GM12878 (cell line): ENCODE results near the gene SPTLC3. TPM values are rescaled to one million over a fixed set of nuclear protein-coding genes. Genes with fewer than 3 reads are reported as not detected.

ENCODE experiments used
- ATAC-seq: fragments of 200-7000 bp; cut with Tn5 transposase; 3 replicates; pipeline ENCODE4 v1.9.1; 2020; ENCODE audit warnings: mild to moderate bottlenecking, moderate library complexity
- BruUV-seq: library from RNA; stranded (reverse); fragments of 400-500 nt; replicated peaks from 2 replicates; lab custom pipeline; 2021; lab: Mats Ljungman, UMichigan
- CTCF ChIA-PET: fragments of 300-600 bp; sonication (Branson Sonifier 250); formaldehyde crosslinking; extraction: SDS; loops from one replicate; lab custom pipeline; 2021; ENCODE audit warnings: inconsistent platforms; lab: Yijun Ruan, JAX
- POLR2A ChIA-PET: fragments of 350-600 bp; formaldehyde crosslinking; extraction: SDS; loops from one replicate; lab custom pipeline; 2021; ENCODE audit warnings: inconsistent platforms; lab: Charles Lee
- RAD21 ChIA-PET: fragments of 300-600 bp; sonication (Branson Sonifier 250); formaldehyde crosslinking; loops from one replicate; lab custom pipeline; 2023; ENCODE audit warnings: antibody characterized with exemption; ENCODE audit not compliant: unreplicated experiment; lab: Charles Lee
- SMC1A ChIA-PET: fragments of 300-600 bp; sonication (Branson Sonifier 250); formaldehyde crosslinking; loops from one replicate; lab custom pipeline; 2023; ENCODE audit not compliant: unreplicated experiment, uncharacterized antibody; lab: Charles Lee
- DNase-seq: peaks from one replicate; pipeline ENCODE4 v3.0.0-alpha.2; 2011; ENCODE audit warnings: low read depth, low spot score
- FAIRE-seq: peaks from 3 replicates; lab custom pipeline; 2011; peaks lifted over from hg19 to GRCh38; lab: Jason Lieb, UNC
- H2AFZ ChIP-seq: 2 replicates; pipeline ENCODE4 v1.6.0; 2011; ENCODE audit warnings: low read depth, low read length, control low read depth; ENCODE audit not compliant: control insufficient read depth
- H3K27ac ChIP-seq: 2 replicates; pipeline ENCODE4 v1.5.1; 2011; ENCODE audit warnings: control low read depth; ENCODE audit not compliant: control insufficient read depth, insufficient read depth
- H3K27me3 ChIP-seq, 2 experiments: replicated peaks in 1 of 2; 2 replicates each; pipeline versions ENCODE4 v1.6.0 to v1.6.1; 2011; ENCODE audit warnings: low read length in 1 of 2; ENCODE audit not compliant: control insufficient read depth in 2 of 2, insufficient read depth in 2 of 2
- H3K36me3 ChIP-seq, 2 experiments: 2 replicates each; pipeline ENCODE4 v1.5.1; 2011; ENCODE audit warnings: low read length in 1 of 2; ENCODE audit not compliant: control insufficient read depth in 2 of 2, insufficient read depth in 2 of 2
- H3K4me1 ChIP-seq: 2 replicates; pipeline ENCODE4 v1.6.1; 2011; ENCODE audit warnings: mild to moderate bottlenecking, low read length, moderate library complexity, mixed read lengths; ENCODE audit not compliant: control insufficient read depth, insufficient read depth
- H3K4me2 ChIP-seq: 2 replicates; pipeline ENCODE4 v1.6.0; 2011; ENCODE audit warnings: control low read depth; ENCODE audit not compliant: control insufficient read depth, insufficient read depth
- H3K4me3 ChIP-seq: fragments of 200-600 bp; sonication (generic); 2 replicates; pipeline ENCODE4 v1.5.1; 2016
- H3K79me2 ChIP-seq: 2 replicates; pipeline ENCODE4 v1.6.0; 2011; ENCODE audit warnings: low read length; ENCODE audit not compliant: control insufficient read depth, insufficient read depth
- H3K9ac ChIP-seq: 2 replicates; pipeline ENCODE4 v1.8.0; 2011; ENCODE audit warnings: low read length, control low read depth, mixed read lengths; ENCODE audit not compliant: control insufficient read depth, insufficient read depth
- H3K9me3 ChIP-seq: replicated peaks from 3 replicates; pipeline ENCODE4 v1.5.1; 2011; ENCODE audit warnings: mild to moderate bottlenecking, low read length; ENCODE audit not compliant: control insufficient read depth, insufficient read depth
- H4K20me1 ChIP-seq: 2 replicates; pipeline ENCODE4 v1.6.0; 2011; ENCODE audit not compliant: control insufficient read depth, insufficient read depth
- ATF7 ChIP-seq: fragments of 450-650 bp; IDR thresholded peaks from 2 replicates; pipeline ENCODE4 v1.6.1; 2016; ENCODE audit warnings: low read depth, mild to moderate bottlenecking
- CBFB ChIP-seq: IDR thresholded peaks from 2 replicates; pipeline ENCODE4 v1.6.1; 2016; ENCODE audit warnings: antibody characterized with exemption, low read depth
- E2F8 ChIP-seq: fragments of 450-650 bp; IDR thresholded peaks from 2 replicates; pipeline ENCODE4 v1.6.1; 2018; ENCODE audit warnings: mild to moderate bottlenecking, low read depth, moderate library complexity; ENCODE audit not compliant: partially characterized antibody
- HDAC2 ChIP-seq: fragments of 200-600 bp; sonication (generic); IDR thresholded peaks from 2 replicates; pipeline ENCODE4 v1.6.1; 2017
- MTA2 ChIP-seq: fragments of 450-650 bp; IDR thresholded peaks from 2 replicates; pipeline ENCODE4 v1.6.1; 2016; ENCODE audit warnings: low read depth, mild to moderate bottlenecking, moderate library complexity
- MYB ChIP-seq: fragments of 150-350 bp; IDR thresholded peaks from 2 replicates; pipeline ENCODE4 v1.6.1; 2014; ENCODE audit warnings: mild to moderate bottlenecking, low read depth, low read length, borderline replicate concordance
- RAD21 ChIP-seq: IDR thresholded peaks from 2 replicates; pipeline ENCODE4 v1.6.1; 2011; ENCODE audit warnings: mild to moderate bottlenecking, low read depth, low read length, moderate library complexity; ENCODE audit not compliant: insufficient read depth
- RELA ChIP-seq: fragments of 450-650 bp; IDR thresholded peaks from 2 replicates; pipeline ENCODE4 v1.8.0; 2014; ENCODE audit warnings: borderline replicate concordance; ENCODE audit not compliant: partially characterized antibody
- SRF ChIP-seq, 2 experiments: IDR thresholded peaks; 2 replicates each; pipeline ENCODE4 v1.6.1; 2011; ENCODE audit warnings: low read depth in 2 of 2, low read length in 2 of 2, mild to moderate bottlenecking in 1 of 2, moderate library complexity in 1 of 2
- WGBS: methylation state at CpG from one replicate; pipeline ENCODE4 v1.1.6; 2016; ENCODE audit warnings: low lambda C conversion rate; ENCODE audit not compliant: insufficient replicate concordance, insufficient coverage; ENCODE audit errors: missing lambda C conversion rate; 5-methylcytosine and 5-hydroxymethylcytosine counted together
- in situ Hi-C: fragments of 300-500 bp; cut with MboI; formaldehyde crosslinking; loops from 9 replicates; pipeline ENCODE4 v1.14.3; 2018; ENCODE audit warnings: mixed read lengths
- intact Hi-C: fragments of 100-400 bp; cut with micrococcal nuclease; formaldehyde crosslinking; loops from one replicate; pipeline ENCODE4 v1.14.2; 2022; ENCODE audit not compliant: unreplicated experiment
- polyA plus RNA-seq, 11 experiments: library from polyadenylated mRNA; depleted of rRNA in 4 of 11; unstranded in 6 of 11; stranded (reverse) in 5 of 11; fragments of >200 nt; fragmentation: Nextera tagmentation in 4 of 11; fragmentation: Illumina TruSeq in 1 of 11; extraction: Ambion mirVana in 4 of 11; extraction: Trizol in 1 of 11; gene quantifications; 1 replicate in 1 of 11; 2 replicates in 10 of 11; pipeline versions ENCODE4 v1.2.1 to v1.2.3, GENCODE V29; 2011 to 2016; ENCODE audit warnings: inconsistent platforms in 2 of 11, missing spikeins in 2 of 11, low read depth in 1 of 11
- total RNA-seq, 4 experiments: library from RNA; depleted of rRNA in 3 of 4; stranded (reverse); fragments of >200 nt in 3 of 4; fragmentation: Illumina TruSeq in 1 of 4; extraction: Trizol in 1 of 4; gene quantifications; 2 replicates each; pipeline versions ENCODE4 v1.2.1 to v1.2.3, GENCODE V29; 2013 to 2021

SPTLC3 gene
- total and polyA plus RNA-seq, 10 of the 15 experiments (the other 5 are each of a cell fraction or from before 2014, with no cell fraction given), result 0.04 to 0.29 (median 0.06) TPM; not detected in 7

GRCh38 chr20:12966468-12967085, 42.2 kb upstream of the SPTLC3 start:
- ChIA-PET RAD21 (no interaction called here), CTCF (interaction anchor here (0.9 kb wide), 1 partner anchor 43 kb away, joined by 3 read pairs; no protein-coding TSS in a partner anchor), SMC1A (interaction anchor here (1.2 kb wide), 1 partner anchor 42 kb away, joined by 6 read pairs; no protein-coding TSS in a partner anchor), POLR2A (no interaction called here)
- DNase-seq (no peak), ATAC-seq (no peak), FAIRE-seq (no peak)
- Histone ChIP-seq H3K36me3 (no peaks in the 10 kb centered on the region), H3K79me2 (no peaks in the 10 kb centered on the region), H3K27ac (no peak overlapping the region), H3K4me3 (no peak overlapping the region), H3K9me3 (no peaks in the 10 kb centered on the region; the same call in 2 of the 3 replicates), H3K4me2 (no peak overlapping the region), H3K27me3 (no peaks in the 10 kb centered on the region), H3K4me1 (no peaks in the 10 kb centered on the region), H2AFZ (no peak overlapping the region), H4K20me1 (no peaks in the 10 kb centered on the region), H3K9ac (no peak overlapping the region)
- in situ Hi-C loops, result no loop called here
- intact Hi-C loops, result loop anchor here (1.0 kb wide), 1 partner anchor 41 kb away; no protein-coding TSS in a partner anchor
- no TSS peak for BruUV-seq
- WGBS, result 8% methylated on average over 1 of the region's 1 CpG
- TF ChIP-seq RAD21, result 0 out of 2 replicates have a peak, but pooled peaks have one; percentile 17
- TF ChIP-seq SRF (IDR thresholded peaks at IDR 0.05; ENCODE audit: low read depth in 2 of 2, low read length in 2 of 2), result no peak

- SMC1A ChIA-PET, result interaction anchor here (0.5 to 1.2 kb wide), 2 partner anchors 43 to 819 kb away, joined by 3 to 6 read pairs; no protein-coding TSS in a partner anchor
- BruUV-seq, result no TSS peak
- no peak for TF ChIP-seq MYB
- no peak for TF ChIP-seq CBFB
- TF ChIP-seq MTA2, result no peak
- no peak for TF ChIP-seq E2F8
- no peak for TF ChIP-seq RELA
- no peak for TF ChIP-seq ATF7
- TF ChIP-seq HDAC2, result no peak
Measured at GRCh38 chr20:12967932-12968331, 40.8 kb upstream of the SPTLC3 start.

More at GRCh38 chr20:12967932-12968331, 40.8 kb upstream of the SPTLC3 start:
- RAD21 ChIA-PET, result interaction anchor here (1.1 kb wide), 1 partner anchor 579 kb away, joined by 3 read pairs; no protein-coding TSS in a partner anchor
- no peak overlapping the region for H3K4me2 ChIP-seq
- H3K9ac ChIP-seq, result no peak overlapping the region
- POLR2A ChIA-PET, result no interaction called here
- no peak overlapping the region for H2AFZ ChIP-seq
- no peak for ATAC-seq
- intact Hi-C loops, result no loop called here
- H3K36me3 ChIP-seq, result no peaks in the 10 kb centered on the region
- no peak overlapping the region for H3K27ac ChIP-seq
- FAIRE-seq, result no peak
- no peaks in the 10 kb centered on the region for H3K27me3 ChIP-seq
- no peak overlapping the region for H3K4me3 ChIP-seq
- CTCF ChIA-PET, result interaction anchor here (1.4 to 2.2 kb wide), 2 partner anchors 43 to 579 kb away, joined by 6 to 8 read pairs; no protein-coding TSS in a partner anchor
- no peaks in the 10 kb centered on the region for H3K79me2 ChIP-seq
- H3K4me1 ChIP-seq, result no peaks in the 10 kb centered on the region
- no peaks in the 10 kb centered on the region; the same call in 2 of the 3 replicates for H3K9me3 ChIP-seq
- in situ Hi-C loops, result no loop called here
- DNase-seq, result no peak
- H4K20me1 ChIP-seq, result no peaks in the 10 kb centered on the region
